ENCODE results near the gene MROH8.

Gene MROH8

GRCh38 chr20:37161830-37162549 lies 17.4 kb downstream of the MROH8 start:
- no peak for TF ChIP-seq CTCF (IDR thresholded peaks at IDR 0.05; ENCODE audit: insufficient read depth, low read length, poor library complexity, severe bottlenecking)
- Histone ChIP-seq H3K27me3 (replicated peaks; ENCODE audit: control insufficient read depth, insufficient read depth, low read length) (no peaks in the 10 kb centered on the region), H3K36me3 (ENCODE audit: control insufficient read depth, insufficient read depth, low read length) (no peaks in the 10 kb centered on the region), H3K4me3 (replicated peaks; ENCODE audit: low read depth, low read length) (no peak overlapping the region)
- DNase-seq (ENCODE audit: extremely low read depth, insufficient read length) = no peak

GRCh38 chr20:37160683-37161082 lies 18.7 kb downstream of the MROH8 start:
- H3K4me3 ChIP-seq (replicated peaks; ENCODE audit: low read depth, low read length) = no peak overlapping the region
- DNase-seq (ENCODE audit: extremely low read depth, insufficient read length) = no peak
- no peak for TF ChIP-seq CTCF (IDR thresholded peaks at IDR 0.05; ENCODE audit: insufficient read depth, low read length, poor library complexity, severe bottlenecking)
- H3K27me3 ChIP-seq (replicated peaks; ENCODE audit: control insufficient read depth, insufficient read depth, low read length) = no peaks in the 10 kb centered on the region
- no peaks in the 10 kb centered on the region for H3K36me3 ChIP-seq (ENCODE audit: control insufficient read depth, insufficient read depth, low read length)

- H3K36me3 ChIP-seq (ENCODE audit: control insufficient read depth, insufficient read depth, low read length) = no peaks in the 10 kb centered on the region
- no peak for DNase-seq (ENCODE audit: extremely low read depth, insufficient read length)
- H3K27me3 ChIP-seq (replicated peaks; ENCODE audit: control insufficient read depth, insufficient read depth, low read length) = no peaks in the 10 kb centered on the region
- TF ChIP-seq CTCF (IDR thresholded peaks at IDR 0.05; ENCODE audit: insufficient read depth, low read length, poor library complexity, severe bottlenecking) = no peak
- no peak overlapping the region for H3K4me3 ChIP-seq (replicated peaks; ENCODE audit: low read depth, low read length)
Measured at GRCh38 chr20:37158248-37158647, 21.1 kb downstream of the MROH8 start.

GRCh38 chr20:37155987-37156386 lies 23.4 kb downstream of the MROH8 start:
- H3K4me3 ChIP-seq (replicated peaks; ENCODE audit: low read depth, low read length) = no peak overlapping the region

DNA sequence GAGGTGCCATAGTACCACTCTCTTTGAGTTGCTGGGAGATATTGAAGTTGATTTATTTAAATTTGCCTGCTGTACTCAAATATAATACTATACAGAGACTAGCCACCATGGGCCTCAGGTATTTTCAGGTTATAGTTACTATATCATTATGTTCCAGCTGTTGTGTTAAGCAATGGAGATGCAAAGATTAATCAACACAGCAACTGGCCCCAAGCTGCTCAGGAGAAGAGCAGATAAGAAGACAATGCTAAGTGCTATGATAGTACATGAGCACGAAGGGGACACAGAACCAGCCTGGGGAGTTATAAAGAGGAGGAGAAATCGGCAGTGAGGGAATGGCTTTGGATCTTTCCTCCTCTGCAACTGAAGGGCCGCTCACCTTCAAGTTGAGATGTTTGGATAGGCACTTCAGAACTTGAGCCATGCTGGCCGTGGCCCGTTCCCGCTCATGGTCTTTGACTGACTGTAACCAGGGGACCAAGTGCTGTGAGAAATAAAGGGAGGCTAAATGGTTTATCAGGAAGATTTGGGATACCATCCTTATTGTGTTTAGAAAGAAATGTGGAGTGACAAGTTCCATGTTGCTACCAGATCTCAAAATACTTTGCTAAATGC lies 24.6 kb downstream of the MROH8 start:
- no peak overlapping the region for H3K4me3 ChIP-seq (replicated peaks; ENCODE audit: low read depth, low read length)
- no peak for TF ChIP-seq CTCF (IDR thresholded peaks at IDR 0.05; ENCODE audit: insufficient read depth, low read length, poor library complexity, severe bottlenecking)
- no peaks in the 10 kb centered on the region for H3K27me3 ChIP-seq (replicated peaks; ENCODE audit: control insufficient read depth, insufficient read depth, low read length)
- no peaks in the 10 kb centered on the region for H3K36me3 ChIP-seq (ENCODE audit: control insufficient read depth, insufficient read depth, low read length)
- no peak for DNase-seq (ENCODE audit: extremely low read depth, insufficient read length)

More at GRCh38 chr20:37155987-37156386, 23.4 kb downstream of the MROH8 start:
- no peak for DNase-seq (ENCODE audit: extremely low read depth, insufficient read length)
- Histone ChIP-seq H3K27me3 (replicated peaks; ENCODE audit: control insufficient read depth, insufficient read depth, low read length) (no peaks in the 10 kb centered on the region), H3K36me3 (ENCODE audit: control insufficient read depth, insufficient read depth, low read length) (no peaks in the 10 kb centered on the region)
- TF ChIP-seq CTCF (IDR thresholded peaks at IDR 0.05; ENCODE audit: insufficient read depth, low read length, poor library complexity, severe bottlenecking) = no peak
